CD14-positive monocyte (primary cell): Measurements from ENCODE around the gene ZSCAN22. TPM values are rescaled to one million over a fixed set of nuclear protein-coding genes. Genes with fewer than 3 reads are reported as not detected.
"Not testable (repeated sequence)": the region's sequence is repeated elsewhere in the genome, so short reads cannot be mapped to it uniquely, and the experiment has no call there.

Experiments used
- DNase-seq, 3 donors: peaks; one replicate each; pipeline ENCODE4 v3.0.0-alpha.2; 2011 to 2022
- H2AFZ ChIP-seq: 2 replicates; pipeline ENCODE4 v1.6.0; 2012; ENCODE audit warnings: mild to moderate bottlenecking, low read depth, low read length, inconsistent platforms; ENCODE audit not compliant: insufficient read depth, poor library complexity, severe bottlenecking
- H3K27ac ChIP-seq, 2 donors: 1 replicate in 1 of 2; 2 replicates in 1 of 2; pipeline ENCODE4 v1.5.1; 2012 to 2013; ENCODE audit warnings: low read length in 2 of 2, control low read depth in 1 of 2, inconsistent platforms in 1 of 2, low read depth in 1 of 2, mild to moderate bottlenecking in 1 of 2
- H3K27me3 ChIP-seq, 2 donors: one replicate each; pipeline versions ENCODE4 v1.6.0 to v1.6.1; 2011 to 2013; ENCODE audit warnings: low read length in 2 of 2; ENCODE audit not compliant: control insufficient read depth in 2 of 2, insufficient read depth in 2 of 2
- H3K36me3 ChIP-seq, 2 donors: replicated peaks in 1 of 2; 1 replicate in 1 of 2; 2 replicates in 1 of 2; pipeline versions ENCODE4 v1.5.1 to v1.6.1; 2012 to 2013; ENCODE audit warnings: low read length in 2 of 2, control low read depth in 1 of 2, inconsistent platforms in 1 of 2, mild to moderate bottlenecking in 1 of 2; ENCODE audit not compliant: insufficient read depth in 2 of 2, control insufficient read depth in 1 of 2
- H3K4me1 ChIP-seq, 2 donors: 1 replicate in 1 of 2; 2 replicates in 1 of 2; pipeline versions ENCODE4 v1.5.1 to v1.6.1; 2012 to 2013; ENCODE audit warnings: low read length in 2 of 2, control low read depth in 1 of 2, inconsistent platforms in 1 of 2, mild to moderate bottlenecking in 1 of 2, moderate library complexity in 1 of 2; ENCODE audit not compliant: insufficient read depth in 2 of 2, control insufficient read depth in 1 of 2
- H3K4me2 ChIP-seq: replicated peaks from 2 replicates; pipeline ENCODE3; 2012; ENCODE audit warnings: low read length, moderate library complexity, mild to moderate bottlenecking; ENCODE audit not compliant: poor library complexity, severe bottlenecking; ENCODE audit errors: extremely low read depth
- H3K4me3 ChIP-seq, 3 experiments: fragments of 200-600 bp in 1 of 3; sonication (generic) in 1 of 3; replicated peaks in 1 of 3; 1 replicate in 2 of 3; 2 replicates in 1 of 3; pipeline ENCODE4 v1.5.1; 2011 to 2013; ENCODE audit warnings: low read length in 3 of 3, mild to moderate bottlenecking in 3 of 3, control low read depth in 2 of 3, low read depth in 2 of 3, inconsistent platforms in 1 of 3, moderate library complexity in 1 of 3
- H3K79me2 ChIP-seq: 2 replicates; pipeline ENCODE4 v1.6.0; 2012; ENCODE audit warnings: mild to moderate bottlenecking, control low read depth, inconsistent platforms, low read length, moderate library complexity; ENCODE audit not compliant: insufficient read depth
- H3K9ac ChIP-seq: 2 replicates; pipeline ENCODE4 v1.6.0; 2017; ENCODE audit warnings: low read length, mild to moderate bottlenecking; ENCODE audit not compliant: insufficient read depth, poor library complexity, severe bottlenecking
- H3K9me3 ChIP-seq, 2 donors: replicated peaks in 1 of 2; 1 replicate in 1 of 2; 2 replicates in 1 of 2; pipeline versions ENCODE4 v1.5.1 to v1.6.1; 2012 to 2013; ENCODE audit warnings: low read length in 2 of 2, control low read depth in 1 of 2; ENCODE audit not compliant: control insufficient read depth in 1 of 2, insufficient read depth in 1 of 2
- H4K20me1 ChIP-seq: 2 replicates; pipeline ENCODE4 v1.6.0; 2012; ENCODE audit warnings: mild to moderate bottlenecking, low read length, control low read depth, moderate library complexity; ENCODE audit not compliant: insufficient read depth
- H3K27ac Mint-ChIP-seq, 7 donors: one replicate each; pipeline ENCODE4 v1.8.0; 2020; ENCODE audit warnings: mild to moderate bottlenecking in 7 of 7, mixed read lengths in 7 of 7, moderate library complexity in 6 of 7, inconsistent platforms in 2 of 7
- H3K27me3 Mint-ChIP-seq, 3 donors: one replicate each; pipeline ENCODE4 v1.8.0; 2021 to 2022; ENCODE audit warnings: low read depth in 3 of 3, mild to moderate bottlenecking in 3 of 3, mixed read lengths in 3 of 3, moderate library complexity in 3 of 3, inconsistent platforms in 1 of 3
- H3K36me3 Mint-ChIP-seq, 2 donors: one replicate each; pipeline ENCODE4 v1.8.0; 2020; ENCODE audit warnings: mixed read lengths in 2 of 2, inconsistent platforms in 1 of 2, mild to moderate bottlenecking in 1 of 2
- H3K4me1 Mint-ChIP-seq: one replicate; pipeline ENCODE4 v1.8.0; 2020; ENCODE audit warnings: mild to moderate bottlenecking, mixed read lengths
- H3K4me3 Mint-ChIP-seq, 2 donors: one replicate each; pipeline ENCODE4 v1.8.0; 2020; ENCODE audit warnings: mild to moderate bottlenecking in 2 of 2, mixed read lengths in 2 of 2, moderate library complexity in 1 of 2
- H3K9me3 Mint-ChIP-seq, 7 donors: one replicate each; pipeline ENCODE4 v1.8.0; 2020 to 2022; ENCODE audit warnings: mixed read lengths in 7 of 7, mild to moderate bottlenecking in 6 of 7, moderate library complexity in 6 of 7, inconsistent platforms in 2 of 7
- WGBS: methylation state at CpG from one replicate; pipeline ENCODE4 v1.1.5; 2013; ENCODE audit warnings: missing lambda C conversion rate; ENCODE audit not compliant: insufficient coverage; 5-methylcytosine and 5-hydroxymethylcytosine counted together
- intact Hi-C, 2 donors: fragments of 100-400 bp; cut with micrococcal nuclease; formaldehyde crosslinking; loops; one replicate each; pipeline versions ENCODE4 v1.15.0 to v1.15.1; 2023
- polyA plus RNA-seq, 3 donors: library from polyadenylated mRNA; depleted of rRNA in 1 of 3; unstranded in 2 of 3; stranded (reverse) in 1 of 3; fragments of 300-500 nt in 2 of 3; fragments of >200 nt in 1 of 3; fragmentation: Illumina TruSeq in 2 of 3; gene quantifications; 1 replicate in 2 of 3; 2 replicates in 1 of 3; pipeline ENCODE4 v1.2.3, GENCODE V29; 2012 to 2021
- TF ChIP-seq, protein P1 (sequence below): fragments of 200-600 bp; IDR thresholded peaks from one replicate; pipeline ENCODE4 v1.8.0; 2022; ENCODE audit warnings: antibody characterized with exemption, mild to moderate bottlenecking

Gene ZSCAN22
- polyA plus RNA-seq, 3 donors: 0.58 to 1.2 (median 0.99) TPM

DNA sequence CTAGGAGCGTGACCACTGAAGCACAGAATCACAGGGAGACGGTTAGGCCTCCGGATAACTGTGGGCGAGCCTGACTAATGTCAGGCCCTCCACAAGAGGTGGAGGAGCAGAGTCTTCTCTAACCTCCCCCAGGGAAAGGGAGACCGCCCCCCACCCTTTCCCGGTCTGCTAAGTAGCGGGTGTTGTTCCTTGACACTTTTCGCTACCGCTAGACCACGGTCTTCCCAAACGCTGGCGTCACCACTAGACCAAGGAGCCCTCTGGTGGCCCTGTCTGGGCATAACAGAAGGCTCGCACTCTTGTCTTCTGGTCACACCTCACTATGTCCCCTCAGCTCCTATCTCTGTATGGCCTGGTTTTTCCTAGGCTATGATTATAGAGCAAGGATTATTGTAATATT lies 16.1 kb upstream of the ZSCAN22 start:
- H3K4me3 Mint-ChIP-seq, H3K27ac Mint-ChIP-seq, H3K4me1 ChIP-seq, intact Hi-C loops, H3K27me3 Mint-ChIP-seq, DNase-seq, H3K4me2 ChIP-seq, H3K27ac ChIP-seq, H3K27me3 ChIP-seq, H2AFZ ChIP-seq, H3K4me3 ChIP-seq, H3K4me1 Mint-ChIP-seq, H4K20me1 ChIP-seq, H3K9ac ChIP-seq: not testable (repeated sequence)
- H3K36me3 Mint-ChIP-seq: peaks cover 81 to 98% of the 10 kb centered on the region in 2 donors
- H3K36me3 ChIP-seq: peaks cover 52 to 87% of the 10 kb centered on the region in 2 donors
- peaks cover 33 to 55% (median 49%) of the 10 kb centered on the region in 7 donors for H3K9me3 Mint-ChIP-seq
- peaks cover 49 to 54% of the 10 kb centered on the region in 2 donors for H3K9me3 ChIP-seq
- WGBS: 100% methylated on average over 4 of the region's 13 CpGs
- peaks cover 32% of the 10 kb centered on the region for H3K79me2 ChIP-seq
- TF ChIP-seq, protein P1, sequence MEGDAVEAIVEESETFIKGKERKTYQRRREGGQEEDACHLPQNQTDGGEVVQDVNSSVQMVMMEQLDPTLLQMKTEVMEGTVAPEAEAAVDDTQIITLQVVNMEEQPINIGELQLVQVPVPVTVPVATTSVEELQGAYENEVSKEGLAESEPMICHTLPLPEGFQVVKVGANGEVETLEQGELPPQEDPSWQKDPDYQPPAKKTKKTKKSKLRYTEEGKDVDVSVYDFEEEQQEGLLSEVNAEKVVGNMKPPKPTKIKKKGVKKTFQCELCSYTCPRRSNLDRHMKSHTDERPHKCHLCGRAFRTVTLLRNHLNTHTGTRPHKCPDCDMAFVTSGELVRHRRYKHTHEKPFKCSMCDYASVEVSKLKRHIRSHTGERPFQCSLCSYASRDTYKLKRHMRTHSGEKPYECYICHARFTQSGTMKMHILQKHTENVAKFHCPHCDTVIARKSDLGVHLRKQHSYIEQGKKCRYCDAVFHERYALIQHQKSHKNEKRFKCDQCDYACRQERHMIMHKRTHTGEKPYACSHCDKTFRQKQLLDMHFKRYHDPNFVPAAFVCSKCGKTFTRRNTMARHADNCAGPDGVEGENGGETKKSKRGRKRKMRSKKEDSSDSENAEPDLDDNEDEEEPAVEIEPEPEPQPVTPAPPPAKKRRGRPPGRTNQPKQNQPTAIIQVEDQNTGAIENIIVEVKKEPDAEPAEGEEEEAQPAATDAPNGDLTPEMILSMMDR: peak; percentile 16

DNA sequence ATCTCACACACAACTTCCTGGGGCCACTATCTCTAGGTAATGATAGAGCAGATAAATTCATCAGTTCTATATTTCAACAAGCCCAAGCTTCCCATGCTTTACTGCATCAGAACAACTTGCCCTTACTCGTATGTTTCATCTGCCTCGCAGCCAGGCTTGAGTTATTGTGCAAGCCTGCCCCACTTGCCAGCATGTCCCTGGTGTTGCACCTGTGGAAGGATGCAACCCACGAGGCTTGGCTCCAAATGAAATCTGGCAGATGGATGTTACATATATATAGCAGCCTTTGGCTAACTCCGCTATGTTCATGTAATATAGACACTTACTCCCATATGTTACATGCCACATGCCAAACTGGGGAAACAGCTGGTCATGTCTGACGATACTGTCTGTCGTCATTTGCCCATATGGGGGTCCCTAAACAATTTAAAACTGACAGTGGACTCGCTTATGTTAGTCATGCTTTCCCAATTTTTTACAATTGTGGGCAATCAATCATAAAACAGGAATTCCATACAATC lies 15.4 kb upstream of the ZSCAN22 start:
- Mint-ChIP-seq H3K4me3 (no peak overlapping the region), H3K27ac (no peak overlapping the region), H3K27me3 (peaks cover 0 to 2% (median 1%) of the 10 kb centered on the region in 3 donors), H3K36me3 (peaks cover 76 to 96% of the 10 kb centered on the region in 2 donors), H3K9me3 (peaks cover 33 to 55% (median 47%) of the 10 kb centered on the region in 7 donors), H3K4me1 (peaks cover 2% of the 10 kb centered on the region)
- no peak overlapping the region for H3K4me3 ChIP-seq
- H3K27ac ChIP-seq: no peak overlapping the region
- intact Hi-C loops: no loop called here
- no peak overlapping the region for H3K4me2 ChIP-seq
- TF ChIP-seq, protein P1: no peak
- no peak overlapping the region for H2AFZ ChIP-seq
- H3K79me2 ChIP-seq: peaks cover 24% of the 10 kb centered on the region
- H3K9ac ChIP-seq: no peak overlapping the region
- H3K36me3 ChIP-seq: peaks cover 52 to 89% of the 10 kb centered on the region in 2 donors
- no peak for DNase-seq
- 94% methylated on average over 3 of the region's 7 CpGs for WGBS
- no peaks in the 10 kb centered on the region for H4K20me1 ChIP-seq
- H3K4me1 ChIP-seq: peaks cover 0 to under 1% of the 10 kb centered on the region in 2 donors
- peaks cover 49 to 58% of the 10 kb centered on the region in 2 donors for H3K9me3 ChIP-seq
- no peaks in the 10 kb centered on the region for H3K27me3 ChIP-seq
